ENCODE measurements around the gene GRAMD2A. TPM values are rescaled to one million over a fixed set of nuclear protein-coding genes. Genes with fewer than 3 reads are reported as not detected.

The GRAMD2A gene
- total RNA-seq, 1 donor from 2014 or later = not detected

GRCh38 chr15:72155003-72155621, 42.5 kb downstream of the GRAMD2A start:
- Histone ChIP-seq H3K4me3 (peak overlapping the region; percentile 54 to 64), H3K27me3 (no peaks in the 10 kb centered on the region), H3K27ac (peak overlapping the region; percentile 47 to 82), H3K9me3 (no peaks in the 10 kb centered on the region), H3K4me1 (peaks cover 0 to 6% of the 10 kb centered on the region in 2 donors), H3K36me3 (no peaks in the 10 kb centered on the region)
- DNase-seq (ENCODE audit: low spot score in 2 of 2) = peak; percentile 26 to 89
- intact Hi-C loops (cut with DNase I) = loop anchor here (1.0 to 10.0 kb wide), 3 partner anchors 37 to 413 kb away; partner anchors contain the start of genes MYO9A and SENP8
- TF ChIP-seq, protein P1, sequence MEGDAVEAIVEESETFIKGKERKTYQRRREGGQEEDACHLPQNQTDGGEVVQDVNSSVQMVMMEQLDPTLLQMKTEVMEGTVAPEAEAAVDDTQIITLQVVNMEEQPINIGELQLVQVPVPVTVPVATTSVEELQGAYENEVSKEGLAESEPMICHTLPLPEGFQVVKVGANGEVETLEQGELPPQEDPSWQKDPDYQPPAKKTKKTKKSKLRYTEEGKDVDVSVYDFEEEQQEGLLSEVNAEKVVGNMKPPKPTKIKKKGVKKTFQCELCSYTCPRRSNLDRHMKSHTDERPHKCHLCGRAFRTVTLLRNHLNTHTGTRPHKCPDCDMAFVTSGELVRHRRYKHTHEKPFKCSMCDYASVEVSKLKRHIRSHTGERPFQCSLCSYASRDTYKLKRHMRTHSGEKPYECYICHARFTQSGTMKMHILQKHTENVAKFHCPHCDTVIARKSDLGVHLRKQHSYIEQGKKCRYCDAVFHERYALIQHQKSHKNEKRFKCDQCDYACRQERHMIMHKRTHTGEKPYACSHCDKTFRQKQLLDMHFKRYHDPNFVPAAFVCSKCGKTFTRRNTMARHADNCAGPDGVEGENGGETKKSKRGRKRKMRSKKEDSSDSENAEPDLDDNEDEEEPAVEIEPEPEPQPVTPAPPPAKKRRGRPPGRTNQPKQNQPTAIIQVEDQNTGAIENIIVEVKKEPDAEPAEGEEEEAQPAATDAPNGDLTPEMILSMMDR (IDR thresholded peaks at IDR 0.05) = no peak

- TF ChIP-seq, protein P1 (IDR thresholded peaks at IDR 0.05) = no peak
- H3K4me3 ChIP-seq = no peak overlapping the region
- no peaks in the 10 kb centered on the region for H3K9me3 ChIP-seq
- no peaks in the 10 kb centered on the region for H3K36me3 ChIP-seq
- DNase-seq (ENCODE audit: low spot score in 2 of 2) = no peak
- H3K4me1 ChIP-seq = peaks cover 0 to 6% of the 10 kb centered on the region in 2 donors
- peak overlapping the region in 1 of 2 donors; percentile 82 for H3K27ac ChIP-seq
- H3K27me3 ChIP-seq = no peaks in the 10 kb centered on the region
- intact Hi-C loops (cut with DNase I) = loop anchor here (10.0 kb wide), 1 partner anchor 260 kb away; no protein-coding TSS in a partner anchor
Observed at GRCh38 chr15:72154316-72154715, 43.3 kb downstream of the GRAMD2A start.

- peak overlapping the region in 1 of 2 donors; percentile 27 for H3K27ac ChIP-seq
- TF ChIP-seq, protein P1 (IDR thresholded peaks at IDR 0.05) = no peak
- H3K4me3 ChIP-seq = no peak overlapping the region
- H3K9me3 ChIP-seq = no peaks in the 10 kb centered on the region
- peaks cover 0 to 6% of the 10 kb centered on the region in 2 donors for H3K4me1 ChIP-seq
- no peaks in the 10 kb centered on the region for H3K36me3 ChIP-seq
- DNase-seq (ENCODE audit: low spot score in 2 of 2) = no peak
- intact Hi-C loops (cut with DNase I) = loop anchor here (10.0 kb wide), 1 partner anchor 259 kb away; no protein-coding TSS in a partner anchor
- no peaks in the 10 kb centered on the region for H3K27me3 ChIP-seq
Observed at GRCh38 chr15:72153269-72154000, 44.2 kb downstream of the GRAMD2A start.

DNA sequence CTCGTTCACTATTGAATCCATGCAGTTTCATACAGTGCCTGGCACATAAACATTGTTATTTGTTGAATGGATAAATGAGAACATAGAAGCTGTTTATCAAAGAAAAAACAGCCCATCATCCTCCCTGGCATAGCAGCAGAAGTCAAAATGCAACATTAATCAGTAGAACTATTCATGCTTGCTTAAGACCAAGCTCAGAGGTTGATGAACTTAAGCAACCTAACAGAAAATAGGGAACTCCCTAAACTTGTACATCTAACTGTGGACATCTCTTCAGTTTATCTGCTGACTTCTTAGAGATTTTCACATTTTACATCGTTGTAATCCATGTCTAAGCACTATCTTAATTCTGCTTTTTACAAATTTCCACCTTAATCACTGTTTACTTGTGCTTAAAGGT, 50.2 kb downstream of the GRAMD2A start:
- no peaks in the 10 kb centered on the region for H3K9me3 ChIP-seq
- H3K36me3 ChIP-seq = no peaks in the 10 kb centered on the region

DNA sequence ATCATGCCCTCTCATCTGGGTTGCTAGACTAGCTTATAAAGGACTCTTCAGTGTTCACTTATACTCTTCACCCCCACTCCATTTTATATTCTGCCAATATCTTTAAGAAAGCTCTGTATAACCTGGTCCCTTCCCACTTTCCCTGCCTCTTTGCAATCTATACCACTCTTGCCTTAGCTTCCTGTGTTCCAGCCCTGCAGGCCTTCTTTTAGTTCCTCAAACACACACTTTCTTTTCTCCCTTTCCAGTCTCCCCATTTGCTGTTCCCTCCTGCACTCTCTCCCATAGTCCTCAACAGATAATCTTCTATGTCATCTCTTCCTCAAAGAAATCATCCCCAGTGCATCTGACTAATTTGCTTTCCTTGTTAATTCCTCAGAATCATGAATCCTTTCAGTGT, 50.7 kb downstream of the GRAMD2A start:
- intact Hi-C loops (cut with DNase I) = no loop called here
- Histone ChIP-seq H3K9me3 (no peaks in the 10 kb centered on the region), H3K36me3 (no peaks in the 10 kb centered on the region), H3K27ac (no peak overlapping the region), H3K4me3 (no peak overlapping the region), H3K27me3 (no peaks in the 10 kb centered on the region), H3K4me1 (no peaks in the 10 kb centered on the region)
- TF ChIP-seq, protein P1 (IDR thresholded peaks at IDR 0.05) = no peak
- no peak for DNase-seq (ENCODE audit: low spot score in 2 of 2)

More for the DNA sequence above, 50.2 kb downstream of the GRAMD2A start:
- Histone ChIP-seq H3K27ac (no peak overlapping the region), H3K4me3 (no peak overlapping the region), H3K27me3 (no peaks in the 10 kb centered on the region), H3K4me1 (no peaks in the 10 kb centered on the region)
- TF ChIP-seq, protein P1 (IDR thresholded peaks at IDR 0.05) = no peak
- no peak for DNase-seq (ENCODE audit: low spot score in 2 of 2)
- intact Hi-C loops (cut with DNase I) = no loop called here
